Measurements from ENCODE around the gene CAPN1. TPM values are rescaled to one million over a fixed set of nuclear protein-coding genes. Genes with fewer than 3 reads are reported as not detected.

Gene CAPN1
- total RNA-seq, 4 donors from 2014 or later, result 467 to 627 (median 561) TPM

DNA sequence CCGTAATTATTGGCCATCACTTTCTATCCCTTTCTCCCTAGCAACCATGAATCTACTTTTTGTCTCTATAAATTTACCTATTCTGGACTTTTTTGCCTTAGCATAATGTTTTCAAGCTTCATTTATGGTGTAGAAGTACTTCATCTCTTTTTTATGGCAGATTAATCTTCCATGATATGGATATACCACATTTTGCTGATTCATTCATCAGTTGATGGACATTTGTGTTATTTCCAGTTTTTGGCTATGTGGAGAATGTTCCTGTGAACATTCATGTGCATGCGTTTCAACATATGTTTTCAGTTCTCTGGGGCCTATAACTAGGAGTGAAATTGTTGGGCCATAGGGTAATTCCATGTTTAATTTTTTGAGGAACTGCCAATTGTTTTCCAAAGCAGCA lies 12.8 kb downstream of the CAPN1 start:
- Histone ChIP-seq H3K4me1 (no peaks in the 10 kb centered on the region), H3K36me3 (peaks cover 76% of the 10 kb centered on the region), H3K27me3 (no peaks in the 10 kb centered on the region), H3K9me3 (no peaks in the 10 kb centered on the region), H3K27ac (no peak overlapping the region), H3K4me3 (no peak overlapping the region)
- no peak for DNase-seq (ENCODE audit: low spot score in 2 of 2)
- TF ChIP-seq POLR2A (IDR thresholded peaks at IDR 0.05) (no peak), POLR2AphosphoS5 (IDR thresholded peaks at IDR 0.05) (no peak), EP300 (IDR thresholded peaks at IDR 0.05) (no peak)
- TF ChIP-seq, protein P1, sequence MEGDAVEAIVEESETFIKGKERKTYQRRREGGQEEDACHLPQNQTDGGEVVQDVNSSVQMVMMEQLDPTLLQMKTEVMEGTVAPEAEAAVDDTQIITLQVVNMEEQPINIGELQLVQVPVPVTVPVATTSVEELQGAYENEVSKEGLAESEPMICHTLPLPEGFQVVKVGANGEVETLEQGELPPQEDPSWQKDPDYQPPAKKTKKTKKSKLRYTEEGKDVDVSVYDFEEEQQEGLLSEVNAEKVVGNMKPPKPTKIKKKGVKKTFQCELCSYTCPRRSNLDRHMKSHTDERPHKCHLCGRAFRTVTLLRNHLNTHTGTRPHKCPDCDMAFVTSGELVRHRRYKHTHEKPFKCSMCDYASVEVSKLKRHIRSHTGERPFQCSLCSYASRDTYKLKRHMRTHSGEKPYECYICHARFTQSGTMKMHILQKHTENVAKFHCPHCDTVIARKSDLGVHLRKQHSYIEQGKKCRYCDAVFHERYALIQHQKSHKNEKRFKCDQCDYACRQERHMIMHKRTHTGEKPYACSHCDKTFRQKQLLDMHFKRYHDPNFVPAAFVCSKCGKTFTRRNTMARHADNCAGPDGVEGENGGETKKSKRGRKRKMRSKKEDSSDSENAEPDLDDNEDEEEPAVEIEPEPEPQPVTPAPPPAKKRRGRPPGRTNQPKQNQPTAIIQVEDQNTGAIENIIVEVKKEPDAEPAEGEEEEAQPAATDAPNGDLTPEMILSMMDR (IDR thresholded peaks at IDR 0.05), result no peak
- WGBS, result 92% methylated on average over 2 of the region's 2 CpGs

DNA sequence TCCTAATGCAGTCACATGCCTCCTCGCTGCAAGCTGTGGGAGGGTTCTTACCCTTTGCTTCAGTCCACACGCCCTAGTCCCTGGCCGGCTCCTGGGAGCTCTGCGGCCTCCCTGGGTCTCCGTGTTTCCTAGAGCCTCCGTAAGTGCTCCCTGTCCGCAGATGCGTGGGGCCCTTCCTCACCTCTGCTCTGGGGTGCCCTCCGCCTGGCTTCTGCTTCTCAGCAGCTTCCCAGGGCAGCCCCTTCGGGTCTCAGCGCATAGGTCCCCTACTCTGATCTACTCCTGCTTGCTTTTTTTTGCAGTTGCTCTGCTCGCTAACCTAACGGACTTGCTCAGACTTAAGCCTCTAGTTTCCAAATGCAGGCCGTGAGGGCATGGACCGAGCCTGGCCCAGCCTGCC lies 22.4 kb downstream of the CAPN1 start:
- DNase-seq (ENCODE audit: low spot score in 2 of 2), result peak in 1 of 2 donors; percentile 64
- 94% methylated on average over 13 of the region's 15 CpGs for WGBS
- TF ChIP-seq, protein P1 (IDR thresholded peaks at IDR 0.05), result no peak
- TF ChIP-seq POLR2A (IDR thresholded peaks at IDR 0.05) (no peak), POLR2AphosphoS5 (IDR thresholded peaks at IDR 0.05) (no peak), EP300 (IDR thresholded peaks at IDR 0.05) (no peak)
- Histone ChIP-seq H3K27ac (no peak overlapping the region), H3K27me3 (no peaks in the 10 kb centered on the region), H3K36me3 (peaks cover 86% of the 10 kb centered on the region), H3K4me3 (no peak overlapping the region), H3K9me3 (no peaks in the 10 kb centered on the region), H3K4me1 (no peaks in the 10 kb centered on the region)

DNA sequence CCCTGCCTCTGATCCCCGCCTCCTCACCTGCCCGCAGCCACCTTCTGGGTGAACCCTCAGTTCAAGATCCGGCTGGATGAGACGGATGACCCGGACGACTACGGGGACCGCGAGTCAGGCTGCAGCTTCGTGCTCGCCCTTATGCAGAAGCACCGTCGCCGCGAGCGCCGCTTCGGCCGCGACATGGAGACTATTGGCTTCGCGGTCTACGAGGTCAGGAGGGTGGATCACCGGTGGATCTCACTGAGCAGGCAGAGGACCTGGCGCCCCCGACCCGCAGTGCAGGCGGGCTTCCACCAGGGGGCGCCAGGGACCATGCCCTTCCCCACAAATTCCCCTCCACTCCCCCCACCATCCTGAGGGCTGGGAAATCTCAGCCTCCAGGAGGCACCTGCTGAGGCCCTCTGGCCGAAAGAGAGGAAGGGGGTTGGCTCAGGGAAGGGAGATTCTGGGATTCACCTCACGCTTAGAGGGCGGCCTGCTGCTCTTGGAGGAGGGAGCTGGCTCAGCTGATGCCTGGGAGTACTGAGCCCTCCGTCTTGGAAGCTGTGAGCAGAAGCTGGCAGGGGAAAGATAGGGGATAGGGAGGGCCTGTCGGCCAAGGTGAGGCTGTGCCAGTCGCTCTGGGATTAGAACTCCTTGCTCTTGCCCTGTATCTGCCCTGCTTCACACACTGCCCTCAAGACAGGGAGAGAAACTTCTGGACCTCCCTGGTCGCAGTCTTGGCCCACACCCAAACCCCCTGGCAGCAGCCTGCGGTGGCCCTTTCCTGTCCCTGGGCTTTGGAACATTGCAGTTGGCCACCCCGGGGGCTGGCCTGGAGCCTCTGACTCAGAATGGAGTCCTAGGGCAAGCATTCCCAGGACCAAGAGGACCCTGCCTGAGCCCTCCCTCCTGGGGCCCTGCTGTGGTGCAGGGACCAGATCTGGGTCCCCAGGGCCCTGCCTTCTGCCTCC lies 23.2 kb downstream of the CAPN1 start:
- no peaks in the 10 kb centered on the region for H3K4me1 ChIP-seq
- no peak overlapping the region for H3K4me3 ChIP-seq
- no peaks in the 10 kb centered on the region for H3K9me3 ChIP-seq
- DNase-seq (ENCODE audit: low spot score in 2 of 2), result peak in 1 of 2 donors; percentile 77
- H3K27ac ChIP-seq, result no peak overlapping the region
- H3K27me3 ChIP-seq, result no peaks in the 10 kb centered on the region
- H3K36me3 ChIP-seq, result peaks cover 88% of the 10 kb centered on the region
- WGBS, result 90% methylated on average over 11 of the region's 38 CpGs
- TF ChIP-seq POLR2AphosphoS5 (IDR thresholded peaks at IDR 0.05), result no peak
- TF ChIP-seq, protein P1 (IDR thresholded peaks at IDR 0.05), result peak; percentile 67 to 93

DNA sequence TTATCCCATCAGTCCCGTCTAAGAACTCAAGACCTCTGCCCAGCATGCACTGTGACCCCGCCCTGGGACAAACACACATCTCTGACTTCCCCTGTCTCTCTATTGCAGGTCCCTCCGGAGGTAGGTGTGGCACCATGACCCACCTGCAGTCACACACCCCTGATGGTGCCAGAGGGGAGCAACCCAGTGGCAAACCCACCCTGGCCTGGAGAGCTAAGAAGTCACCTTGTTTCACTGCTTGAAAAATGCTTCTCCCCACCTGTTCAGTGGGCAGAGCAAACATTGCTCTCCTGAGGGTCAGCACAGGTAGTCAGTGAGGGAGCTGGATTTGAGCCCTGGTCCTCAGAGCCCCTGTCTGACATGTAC lies 23.9 kb downstream of the CAPN1 start:
- WGBS, result no CpG with 5 or more reads among the region's 3 CpGs
- Histone ChIP-seq H3K9me3 (no peaks in the 10 kb centered on the region), H3K27ac (no peak overlapping the region), H3K4me1 (no peaks in the 10 kb centered on the region), H3K4me3 (no peak overlapping the region), H3K36me3 (peaks cover 88% of the 10 kb centered on the region), H3K27me3 (no peaks in the 10 kb centered on the region)
- TF ChIP-seq POLR2A (IDR thresholded peaks at IDR 0.05) (no peak), POLR2AphosphoS5 (IDR thresholded peaks at IDR 0.05) (no peak), EP300 (IDR thresholded peaks at IDR 0.05) (no peak)
- TF ChIP-seq, protein P1 (IDR thresholded peaks at IDR 0.05), result no peak
- DNase-seq (ENCODE audit: low spot score in 2 of 2), result peak in 1 of 2 donors; percentile 55

DNA sequence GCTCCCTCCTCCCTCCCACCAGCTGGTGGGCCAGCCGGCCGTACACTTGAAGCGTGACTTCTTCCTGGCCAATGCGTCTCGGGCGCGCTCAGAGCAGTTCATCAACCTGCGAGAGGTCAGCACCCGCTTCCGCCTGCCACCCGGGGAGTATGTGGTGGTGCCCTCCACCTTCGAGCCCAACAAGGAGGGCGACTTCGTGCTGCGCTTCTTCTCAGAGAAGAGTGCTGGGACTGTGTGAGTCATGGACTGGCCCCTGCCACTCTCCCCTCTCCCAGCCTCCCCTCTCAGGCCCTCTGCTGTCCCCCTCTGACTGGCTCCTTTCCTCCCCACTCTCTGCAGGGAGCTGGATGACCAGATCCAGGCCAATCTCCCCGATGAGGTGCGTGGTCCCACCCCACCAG lies 24.7 kb downstream of the CAPN1 start:
- peak in 1 of 2 donors; percentile 67 for DNase-seq (ENCODE audit: low spot score in 2 of 2)
- Histone ChIP-seq H3K27me3 (no peaks in the 10 kb centered on the region), H3K9me3 (no peaks in the 10 kb centered on the region), H3K36me3 (peaks cover 89% of the 10 kb centered on the region), H3K4me3 (no peak overlapping the region), H3K4me1 (no peaks in the 10 kb centered on the region), H3K27ac (no peak overlapping the region)
- TF ChIP-seq POLR2AphosphoS5 (IDR thresholded peaks at IDR 0.05) (no peak), EP300 (IDR thresholded peaks at IDR 0.05) (no peak), POLR2A (IDR thresholded peaks at IDR 0.05) (no peak)
- TF ChIP-seq, protein P1 (IDR thresholded peaks at IDR 0.05), result no peak
- 93% methylated on average over 12 of the region's 17 CpGs for WGBS

Data from suprapubic skin (tissue), 4 donors.